Measurements from ENCODE around the gene VPS33B. TPM values are rescaled to one million over a fixed set of nuclear protein-coding genes. Genes with fewer than 3 reads are reported as not detected.
"Not testable (repeated sequence)": the region's sequence is repeated elsewhere in the genome, so short reads cannot be mapped to it uniquely, and the experiment has no call there.

VPS33B gene
- total RNA-seq, 2 experiments from 2014 or later, result 3.9 to 13.0 TPM

DNA sequence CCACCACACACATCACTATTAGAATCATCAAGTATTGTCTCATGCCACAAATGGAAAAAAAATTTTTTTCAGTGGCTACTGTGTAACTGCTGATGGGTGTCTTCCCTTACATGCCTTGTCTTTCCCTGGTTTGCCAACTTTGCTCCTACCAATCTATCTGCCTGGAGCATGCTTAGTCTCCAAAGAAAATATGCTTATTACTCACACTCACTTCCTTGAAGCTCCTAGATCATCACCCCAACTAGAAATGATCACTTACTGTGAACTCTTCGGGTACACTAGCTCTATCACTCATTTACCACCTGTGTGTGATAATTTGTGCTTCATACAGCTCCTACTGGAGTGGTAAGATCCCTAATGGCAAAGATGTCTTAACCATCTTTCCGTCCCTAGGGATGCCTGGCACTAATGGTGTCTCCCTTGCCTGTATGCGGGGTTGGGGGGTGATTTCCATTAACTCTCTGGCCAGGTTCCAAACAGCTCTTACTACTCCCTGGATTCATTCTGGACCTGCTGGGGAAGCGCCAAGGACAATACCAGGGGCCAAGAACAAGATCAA is 799 bp downstream of the VPS33B start:
- peak overlapping the region; percentile 96 for H3K4me2 ChIP-seq (ENCODE audit: low read length)
- no peak for TF ChIP-seq EZH2phosphoT487 (IDR thresholded peaks at IDR 0.05; ENCODE audit: borderline replicate concordance, low read depth, low read length)
- TF ChIP-seq, protein P1, sequence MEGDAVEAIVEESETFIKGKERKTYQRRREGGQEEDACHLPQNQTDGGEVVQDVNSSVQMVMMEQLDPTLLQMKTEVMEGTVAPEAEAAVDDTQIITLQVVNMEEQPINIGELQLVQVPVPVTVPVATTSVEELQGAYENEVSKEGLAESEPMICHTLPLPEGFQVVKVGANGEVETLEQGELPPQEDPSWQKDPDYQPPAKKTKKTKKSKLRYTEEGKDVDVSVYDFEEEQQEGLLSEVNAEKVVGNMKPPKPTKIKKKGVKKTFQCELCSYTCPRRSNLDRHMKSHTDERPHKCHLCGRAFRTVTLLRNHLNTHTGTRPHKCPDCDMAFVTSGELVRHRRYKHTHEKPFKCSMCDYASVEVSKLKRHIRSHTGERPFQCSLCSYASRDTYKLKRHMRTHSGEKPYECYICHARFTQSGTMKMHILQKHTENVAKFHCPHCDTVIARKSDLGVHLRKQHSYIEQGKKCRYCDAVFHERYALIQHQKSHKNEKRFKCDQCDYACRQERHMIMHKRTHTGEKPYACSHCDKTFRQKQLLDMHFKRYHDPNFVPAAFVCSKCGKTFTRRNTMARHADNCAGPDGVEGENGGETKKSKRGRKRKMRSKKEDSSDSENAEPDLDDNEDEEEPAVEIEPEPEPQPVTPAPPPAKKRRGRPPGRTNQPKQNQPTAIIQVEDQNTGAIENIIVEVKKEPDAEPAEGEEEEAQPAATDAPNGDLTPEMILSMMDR (conservative IDR thresholded peaks at IDR 0.05; ENCODE audit: low read length), result no peak
- ChIA-PET CTCF (ENCODE audit: unreplicated experiment) (interaction anchor here (0.9 kb wide), 1 partner anchor 66 kb away, joined by 4 read pairs; no protein-coding TSS in a partner anchor), POLR2A (interaction anchor here (0.8 to 2.4 kb wide), 4 partner anchors 10 to 66 kb away, joined by 4 to 15 read pairs (median 8); partner anchors contain the start of gene RCCD1)
- DNase-seq (ENCODE audit: low spot score), result peak; percentile 7
- H4K20me1 ChIP-seq (ENCODE audit: insufficient read depth, low read length), result no peaks in the 10 kb centered on the region
- intact Hi-C loops (cut with micrococcal nuclease; ENCODE audit: unreplicated experiment), result loop anchor here (1.0 to 10.0 kb wide), 2 partner anchors 27 to 617 kb away; partner anchors contain the start of gene PRC1
- no peaks in the 10 kb centered on the region for H3K9me2 ChIP-seq (ENCODE audit: insufficient read depth, low read length)
- H3K9me3 ChIP-seq (ENCODE audit: low read length), result no peaks in the 10 kb centered on the region
- no TSS peak for BruUV-seq (replicated peaks)
- peaks cover 16% of the 10 kb centered on the region for H3K4me1 ChIP-seq (ENCODE audit: insufficient read depth, low read length, poor library complexity, severe bottlenecking)
- peak overlapping the region; percentile 97; the same call in 1 of the 2 replicates for H2AFZ ChIP-seq (ENCODE audit: low read length)
- H3K4me3 ChIP-seq (ENCODE audit: low read depth, low read length, poor library complexity, severe bottlenecking), result peak overlapping the region; percentile 91
- peaks cover 4% of the 10 kb centered on the region; the same call in 1 of the 2 replicates for H3K36me3 ChIP-seq (ENCODE audit: insufficient read depth, low read length)
- H3K27ac ChIP-seq (ENCODE audit: low read depth, low read length, poor library complexity, severe bottlenecking), result no peak overlapping the region
- peaks cover 3% of the 10 kb centered on the region; the same call in 1 of the 2 replicates for H3K79me2 ChIP-seq (ENCODE audit: insufficient read depth, low read depth, low read length)

DNA sequence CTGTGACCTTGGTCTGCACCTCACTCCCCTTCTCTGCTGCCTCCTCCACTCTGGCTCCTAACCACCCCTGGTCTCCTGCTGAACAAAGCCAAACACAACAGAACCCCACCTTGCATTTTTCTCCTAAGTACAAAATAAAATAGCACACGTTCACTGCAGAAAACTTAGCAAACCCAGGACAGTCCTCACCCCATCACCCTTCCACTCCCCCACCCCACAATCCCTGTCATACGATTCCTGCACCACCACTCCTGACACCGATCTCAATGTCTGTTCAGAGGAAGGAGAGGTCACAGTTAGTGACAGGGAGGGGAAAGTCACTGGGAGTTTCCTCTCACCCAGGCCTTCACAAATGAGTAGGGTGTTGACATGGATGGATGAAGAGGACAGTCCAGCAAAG is 4.2 kb downstream of the VPS33B start:
- TF ChIP-seq, protein P1 (conservative IDR thresholded peaks at IDR 0.05; ENCODE audit: low read length), result no peak
- no peak for TF ChIP-seq EZH2phosphoT487 (IDR thresholded peaks at IDR 0.05; ENCODE audit: borderline replicate concordance, low read depth, low read length)
- peaks cover 3% of the 10 kb centered on the region; the same call in 1 of the 2 replicates for H3K79me2 ChIP-seq (ENCODE audit: insufficient read depth, low read depth, low read length)
- H3K4me3 ChIP-seq (ENCODE audit: low read depth, low read length, poor library complexity, severe bottlenecking), result no peak overlapping the region
- H3K9me2 ChIP-seq (ENCODE audit: insufficient read depth, low read length), result no peaks in the 10 kb centered on the region
- POLR2A ChIA-PET, result no interaction called here
- H3K9me3 ChIP-seq (ENCODE audit: low read length), result no peaks in the 10 kb centered on the region
- H3K4me2 ChIP-seq (ENCODE audit: low read length), result no peak overlapping the region
- DNase-seq (ENCODE audit: low spot score), result no peak
- no peaks in the 10 kb centered on the region for H4K20me1 ChIP-seq (ENCODE audit: insufficient read depth, low read length)
- H3K4me1 ChIP-seq (ENCODE audit: insufficient read depth, low read length, poor library complexity, severe bottlenecking), result peaks cover 14% of the 10 kb centered on the region
- intact Hi-C loops (cut with micrococcal nuclease; ENCODE audit: unreplicated experiment), result no loop called here
- H3K27ac ChIP-seq (ENCODE audit: low read depth, low read length, poor library complexity, severe bottlenecking), result no peak overlapping the region
- no TSS peak for BruUV-seq (replicated peaks)
- H2AFZ ChIP-seq (ENCODE audit: low read length), result no peak overlapping the region
- H3K36me3 ChIP-seq (ENCODE audit: insufficient read depth, low read length), result peaks cover 9% of the 10 kb centered on the region
- CTCF ChIA-PET (ENCODE audit: unreplicated experiment), result no interaction called here

- BruUV-seq (replicated peaks), result no TSS peak
- no peak overlapping the region for H3K27ac ChIP-seq (ENCODE audit: low read depth, low read length, poor library complexity, severe bottlenecking)
- peaks cover 10% of the 10 kb centered on the region for H3K4me1 ChIP-seq (ENCODE audit: insufficient read depth, low read length, poor library complexity, severe bottlenecking)
- ChIA-PET CTCF (ENCODE audit: unreplicated experiment) (no interaction called here), POLR2A (interaction anchor here (0.7 kb wide), 1 partner anchor 14 kb away, joined by 3 read pairs; no protein-coding TSS in a partner anchor)
- intact Hi-C loops (cut with micrococcal nuclease; ENCODE audit: unreplicated experiment), result no loop called here
- TF ChIP-seq, protein P1 (conservative IDR thresholded peaks at IDR 0.05; ENCODE audit: low read length), result no peak
- TF ChIP-seq EZH2phosphoT487 (IDR thresholded peaks at IDR 0.05; ENCODE audit: borderline replicate concordance, low read depth, low read length), result no peak
- H4K20me1 ChIP-seq (ENCODE audit: insufficient read depth, low read length), result no peaks in the 10 kb centered on the region
- no peak overlapping the region for H2AFZ ChIP-seq (ENCODE audit: low read length)
- peaks cover 9% of the 10 kb centered on the region for H3K36me3 ChIP-seq (ENCODE audit: insufficient read depth, low read length)
- no peaks in the 10 kb centered on the region for H3K9me3 ChIP-seq (ENCODE audit: low read length)
- peaks cover under 1% of the 10 kb centered on the region; the same call in 1 of the 2 replicates for H3K79me2 ChIP-seq (ENCODE audit: insufficient read depth, low read depth, low read length)
- H3K4me3 ChIP-seq (ENCODE audit: low read depth, low read length, poor library complexity, severe bottlenecking), result no peak overlapping the region
- DNase-seq (ENCODE audit: low spot score), result no peak
- H3K4me2 ChIP-seq (ENCODE audit: low read length), result no peak overlapping the region
- H3K9me2 ChIP-seq (ENCODE audit: insufficient read depth, low read length), result no peaks in the 10 kb centered on the region
Measured at GRCh38 chr15:91017716-91018115, 4.7 kb downstream of the VPS33B start.

- CTCF ChIA-PET (ENCODE audit: unreplicated experiment); H3K79me2 ChIP-seq (ENCODE audit: insufficient read depth, low read depth, low read length); H3K4me1 ChIP-seq (ENCODE audit: insufficient read depth, low read length, poor library complexity, severe bottlenecking); H4K20me1 ChIP-seq (ENCODE audit: insufficient read depth, low read length); H3K4me2 ChIP-seq (ENCODE audit: low read length); H3K27ac ChIP-seq (ENCODE audit: low read depth, low read length, poor library complexity, severe bottlenecking); H3K9me2 ChIP-seq (ENCODE audit: insufficient read depth, low read length); H3K9me3 ChIP-seq (ENCODE audit: low read length); intact Hi-C loops (cut with micrococcal nuclease; ENCODE audit: unreplicated experiment); H2AFZ ChIP-seq (ENCODE audit: low read length); BruUV-seq (replicated peaks); DNase-seq (ENCODE audit: low spot score); H3K4me3 ChIP-seq (ENCODE audit: low read depth, low read length, poor library complexity, severe bottlenecking): not testable (repeated sequence)
- peaks cover 11% of the 10 kb centered on the region for H3K36me3 ChIP-seq (ENCODE audit: insufficient read depth, low read length)
- POLR2A ChIA-PET, result interaction anchor here (0.6 to 1.0 kb wide), 3 partner anchors 11 to 149 kb away, joined by 3 to 7 read pairs (median 4); no protein-coding TSS in a partner anchor
Measured at GRCh38 chr15:91013701-91014100, 8.7 kb downstream of the VPS33B start.
